GM21786 (cell line): ENCODE measurements around the gene HSD17B14.
A peak's percentile ranks its signal among the peaks of the same experiment; 100 is the strongest.
"Not testable (repeated sequence)": the region's sequence is repeated elsewhere in the genome, so short reads cannot be mapped to it uniquely, and the experiment has no call there.

Experiments
- ATAC-seq: cut with Tn5 transposase; IDR thresholded peaks from one replicate; pipeline ENCODE4 v1.9.1; 2021; ENCODE audit not compliant: unreplicated experiment

HSD17B14 gene

GRCh38 chr19:48799358-48800300 lies 36.7 kb downstream of the HSD17B14 start:
- ATAC-seq = no peak

- ATAC-seq = no peak
Measured at GRCh38 chr19:48798937-48799336, 37.4 kb downstream of the HSD17B14 start.

- no peak for ATAC-seq
Measured at GRCh38 chr19:48797103-48797502, 39.2 kb downstream of the HSD17B14 start.

GRCh38 chr19:48796298-48797083 lies 39.8 kb downstream of the HSD17B14 start:
- ATAC-seq = no peak

- no peak for ATAC-seq
Measured at GRCh38 chr19:48795685-48796070, 40.6 kb downstream of the HSD17B14 start.

GRCh38 chr19:48795055-48795684 lies 41.1 kb downstream of the HSD17B14 start:
- ATAC-seq = peak; percentile 81

- ATAC-seq = no peak
Measured at GRCh38 chr19:48794291-48794690, 42.0 kb downstream of the HSD17B14 start.

GRCh38 chr19:48793271-48793670 lies 43.0 kb downstream of the HSD17B14 start:
- ATAC-seq = no peak

- ATAC-seq = not testable (repeated sequence)
Measured at GRCh38 chr19:48787331-48787730, 49.0 kb downstream of the HSD17B14 start.

- not testable (repeated sequence) for ATAC-seq
Measured at GRCh38 chr19:48786422-48786821, 49.9 kb downstream of the HSD17B14 start.

GRCh38 chr19:48784527-48784926 lies 51.8 kb downstream of the HSD17B14 start:
- no peak for ATAC-seq

- ATAC-seq = no peak
Measured at GRCh38 chr19:48780631-48781391, 55.5 kb downstream of the HSD17B14 start.

GRCh38 chr19:48779636-48780035 lies 56.7 kb downstream of the HSD17B14 start:
- no peak for ATAC-seq

- no peak for ATAC-seq
Measured at GRCh38 chr19:48777720-48778119, 58.6 kb downstream of the HSD17B14 start.

GRCh38 chr19:48777139-48777538 lies 59.2 kb downstream of the HSD17B14 start:
- ATAC-seq = no peak

GRCh38 chr19:48772503-48772953 lies 63.8 kb downstream of the HSD17B14 start:
- ATAC-seq = no peak

GRCh38 chr19:48770734-48771472 lies 65.4 kb downstream of the HSD17B14 start:
- no peak for ATAC-seq

- ATAC-seq = no peak
Measured at GRCh38 chr19:48770266-48770665, 66.0 kb downstream of the HSD17B14 start.

- no peak for ATAC-seq
Measured at GRCh38 chr19:48768994-48769713, 67.1 kb downstream of the HSD17B14 start.
